H1 (cell line): ENCODE results near the gene AHRR. TPM values are rescaled to one million over a fixed set of nuclear protein-coding genes. Genes with fewer than 3 reads are reported as not detected.

ENCODE experiments used
- CTCF ChIA-PET: fragments of 300-600 bp; sonication (Branson Sonifier 250); formaldehyde crosslinking; loops from one replicate; lab custom pipeline; 2021; ENCODE audit not compliant: partially characterized antibody; lab: Charles Lee
- POLR2A ChIA-PET: fragments of 300-600 bp; sonication (Branson Sonifier 250); formaldehyde crosslinking; loops from one replicate; lab custom pipeline; 2021; ENCODE audit warnings: inconsistent platforms; ENCODE audit not compliant: partially characterized antibody; lab: Charles Lee
- DNase-seq, 2 experiments: peaks; one replicate each; pipeline versions ENCODE4 v3.0.0 to v3.0.0-alpha.2; 2010 to 2022; ENCODE audit warnings: low spot score in 2 of 2, low read depth in 1 of 2, mixed read lengths in 1 of 2
- FAIRE-seq: peaks from 2 replicates; lab custom pipeline; 2011; peaks lifted over from hg19 to GRCh38; lab: Jason Lieb, UNC
- H2AFZ ChIP-seq: 2 replicates; pipeline ENCODE4 v1.8.1; 2012; ENCODE audit warnings: low read length, inconsistent platforms
- H2AK5ac ChIP-seq: 2 replicates; pipeline ENCODE4 v1.6.1; 2013; ENCODE audit warnings: low read depth, low read length
- H2BK120ac ChIP-seq: replicated peaks from 2 replicates; pipeline ENCODE3; 2013; ENCODE audit warnings: low read depth, low read length, inconsistent platforms
- H2BK12ac ChIP-seq: 2 replicates; pipeline ENCODE4 v1.6.1; 2013; ENCODE audit warnings: low read depth, low read length
- H2BK15ac ChIP-seq: 2 replicates; pipeline ENCODE4 v1.6.1; 2013; ENCODE audit warnings: low read length
- H2BK20ac ChIP-seq: 2 replicates; pipeline ENCODE4 v1.6.1; 2013; ENCODE audit warnings: low read length
- H2BK5ac ChIP-seq: 2 replicates; pipeline ENCODE4 v1.6.1; 2013; ENCODE audit warnings: low read depth, low read length
- H3K14ac ChIP-seq: 2 replicates; pipeline ENCODE4 v1.6.1; 2013; ENCODE audit warnings: inconsistent platforms; ENCODE audit not compliant: insufficient read length
- H3K18ac ChIP-seq: 2 replicates; pipeline ENCODE4 v1.6.1; 2013; ENCODE audit warnings: low read length; ENCODE audit errors: extremely low read depth
- H3K23ac ChIP-seq: 2 replicates; pipeline ENCODE4 v1.6.1; 2013; ENCODE audit warnings: inconsistent platforms; ENCODE audit not compliant: insufficient read length
- H3K23me2 ChIP-seq: 2 replicates; pipeline ENCODE4 v1.6.1; 2013; ENCODE audit warnings: low read depth, low read length
- H3K27ac ChIP-seq: 2 replicates; pipeline ENCODE4 v1.6.1; 2011; ENCODE audit warnings: low read depth, low read length, inconsistent platforms
- H3K27me3 ChIP-seq, 4 experiments: replicated peaks in 1 of 4; 1 replicate in 1 of 4; 2 replicates in 3 of 4; pipeline versions ENCODE4 v1.6.1 to v1.8.1; 2011 to 2013; ENCODE audit warnings: low read length in 3 of 4, mild to moderate bottlenecking in 3 of 4, inconsistent platforms in 2 of 4, mixed read lengths in 2 of 4, moderate library complexity in 1 of 4; ENCODE audit not compliant: control insufficient read depth in 3 of 4, insufficient read depth in 3 of 4; ENCODE audit errors: extremely low read depth in 1 of 4
- H3K36me3 ChIP-seq, 4 experiments: 2 replicates each; pipeline versions ENCODE4 v1.6.1 to v1.8.1; 2011 to 2013; ENCODE audit warnings: mild to moderate bottlenecking in 4 of 4, low read length in 3 of 4, moderate library complexity in 2 of 4, control low read depth in 1 of 4, inconsistent platforms in 1 of 4; ENCODE audit not compliant: insufficient read depth in 4 of 4, control insufficient read depth in 2 of 4
- H3K4ac ChIP-seq: replicated peaks from 2 replicates; pipeline ENCODE3; 2013; ENCODE audit warnings: low read length, low read depth, mixed read lengths, inconsistent platforms; ENCODE audit not compliant: insufficient read length
- H3K4me1 ChIP-seq, 4 experiments: replicated peaks in 1 of 4; 1 replicate in 1 of 4; 2 replicates in 3 of 4; pipeline versions ENCODE4 v1.6.1 to v1.8.1; 2011 to 2013; ENCODE audit warnings: low read length in 3 of 4, inconsistent platforms in 2 of 4, mixed read lengths in 1 of 4; ENCODE audit not compliant: insufficient read depth in 4 of 4, control insufficient read depth in 3 of 4
- H3K4me2 ChIP-seq, 2 experiments: 2 replicates each; pipeline versions ENCODE4 v1.6.1 to v1.8.1; 2011 to 2013; ENCODE audit warnings: low read depth in 2 of 2, low read length in 2 of 2, control low read depth in 1 of 2, inconsistent platforms in 1 of 2, mild to moderate bottlenecking in 1 of 2; ENCODE audit not compliant: insufficient read depth in 1 of 2
- H3K4me3 ChIP-seq, 4 experiments: fragments of 200-600, 300-600 bp in 1 of 4; sonication (generic), shearing (Covaris generic), sonication (Bioruptor Twin) in 1 of 4; 2 replicates each; pipeline versions ENCODE4 v1.5.1 to v1.8.1; 2011 to 2016; ENCODE audit warnings: low read length in 4 of 4, low read depth in 3 of 4, control low read depth in 2 of 4, inconsistent platforms in 2 of 4, mild to moderate bottlenecking in 2 of 4, mixed read lengths in 1 of 4, moderate library complexity in 1 of 4; ENCODE audit not compliant: insufficient read depth in 2 of 4; ENCODE audit errors: extremely low read depth in 1 of 4
- H3K56ac ChIP-seq: replicated peaks from 2 replicates; pipeline ENCODE3; 2013; ENCODE audit warnings: low read depth, mild to moderate bottlenecking, mixed read lengths, low read length, inconsistent platforms; ENCODE audit not compliant: insufficient read length
- H3K79me1 ChIP-seq: 2 replicates; pipeline ENCODE4 v1.6.1; 2013; ENCODE audit warnings: low read depth, low read length, control low read depth
- H3K79me2 ChIP-seq, 2 experiments: 2 replicates each; pipeline versions ENCODE4 v1.6.1 to v1.8.1; 2012 to 2013; ENCODE audit warnings: low read length in 2 of 2, mild to moderate bottlenecking in 2 of 2, inconsistent platforms in 1 of 2; ENCODE audit not compliant: insufficient read depth in 2 of 2, control insufficient read depth in 1 of 2
- H3K9ac ChIP-seq, 4 experiments: replicated peaks in 1 of 4; 1 replicate in 1 of 4; 2 replicates in 3 of 4; pipeline versions ENCODE4 v1.6.1 to v1.8.1; 2011 to 2013; ENCODE audit warnings: low read depth in 3 of 4, low read length in 3 of 4, control low read depth in 2 of 4, mild to moderate bottlenecking in 2 of 4, moderate library complexity in 2 of 4, inconsistent platforms in 1 of 4; ENCODE audit errors: extremely low read depth in 1 of 4
- H3K9me3 ChIP-seq, 2 experiments: 2 replicates each; pipeline versions ENCODE4 v1.6.1 to v1.8.1; 2012 to 2013; ENCODE audit warnings: mild to moderate bottlenecking in 2 of 2, moderate library complexity in 2 of 2, control low read depth in 1 of 2, inconsistent platforms in 1 of 2, low read depth in 1 of 2, low read length in 1 of 2, mixed read lengths in 1 of 2; ENCODE audit not compliant: insufficient read depth in 2 of 2
- H4K20me1 ChIP-seq, 2 experiments: replicated peaks in 1 of 2; 2 replicates each; pipeline versions ENCODE3 to v1.8.1; 2011 to 2013; ENCODE audit warnings: inconsistent platforms in 2 of 2, low read length in 2 of 2, mild to moderate bottlenecking in 1 of 2; ENCODE audit not compliant: insufficient read depth in 2 of 2, control insufficient read depth in 1 of 2
- H4K5ac ChIP-seq: 2 replicates; pipeline ENCODE4 v1.6.1; 2013; ENCODE audit warnings: low read length, low read depth, mixed read lengths, inconsistent platforms; ENCODE audit not compliant: insufficient read length
- H4K8ac ChIP-seq: 2 replicates; pipeline ENCODE4 v1.8.0; 2013; ENCODE audit warnings: mild to moderate bottlenecking, moderate library complexity, low read length, inconsistent platforms; ENCODE audit not compliant: insufficient read depth; ENCODE audit errors: extremely low read depth
- H4K91ac ChIP-seq: replicated peaks from 2 replicates; pipeline ENCODE3; 2013; ENCODE audit warnings: low read length, mixed read lengths, inconsistent platforms; ENCODE audit not compliant: insufficient read length
- JUN ChIP-seq: IDR thresholded peaks from 2 replicates; pipeline ENCODE4 v1.6.1; 2011; ENCODE audit warnings: low read depth, mild to moderate bottlenecking, improper control_type of control experiment, low read length
- MAX ChIP-seq: IDR thresholded peaks from 2 replicates; pipeline ENCODE4 v1.6.1; 2012; ENCODE audit warnings: inconsistent platforms
- RBBP5 ChIP-seq: IDR thresholded peaks from 2 replicates; pipeline ENCODE4 v1.7.1; 2012; ENCODE audit warnings: low read depth, mild to moderate bottlenecking, inconsistent platforms, low read length, moderate library complexity, borderline replicate concordance
- WGBS, 2 experiments: shearing (Covaris generic) in 1 of 2; methylation state at CpG; one replicate each; pipeline versions ENCODE4 v1.1.6 to v1.1.7; 2013 to 2015; ENCODE audit warnings: low lambda C conversion rate in 2 of 2, mixed read lengths in 2 of 2, inconsistent platforms in 1 of 2, low coverage in 1 of 2, missing lambda C conversion rate in 1 of 2; ENCODE audit not compliant: insufficient replicate concordance in 2 of 2, insufficient coverage in 1 of 2, insufficient read length in 1 of 2; ENCODE audit errors: extremely low coverage in 1 of 2, missing lambda C conversion rate in 1 of 2; 5-methylcytosine and 5-hydroxymethylcytosine counted together
- polyA plus RNA-seq, 7 experiments: library from polyadenylated mRNA; depleted of rRNA in 3 of 7; stranded (reverse) in 5 of 7; unstranded in 2 of 7; fragments of >200 nt in 5 of 7; fragments of 200-250 nt in 2 of 7; gene quantifications; 1 replicate in 5 of 7; 2 replicates in 1 of 7; 4 replicates in 1 of 7; pipeline versions ENCODE4 v1.2.1 to v1.2.3, GENCODE V29; 2011 to 2013; ENCODE audit warnings: missing spikeins in 2 of 7, mixed read lengths in 2 of 7
- total RNA-seq: library from RNA; stranded (reverse); fragmentation: NEBNext Ultra II Directional; extraction: Animal tissue kit (Norgen Biotek cat#: 25700); gene quantifications from 2 replicates; pipeline ENCODE4 v1.2.1, GENCODE V29; 2021

The AHRR gene
- total and polyA plus RNA-seq, 2 of the 8 experiments (the other 6 are each of a cell fraction or from before 2014, with no cell fraction given) = 0.41 to 0.80 TPM

GRCh38 chr5:315488-316209, 5.9 kb upstream of the AHRR start:
- POLR2A ChIA-PET = interaction anchor here (0.8 kb wide), 1 partner anchor 16 kb away, joined by 3 read pairs; no protein-coding TSS in a partner anchor
- no peak overlapping the region for H3K14ac ChIP-seq
- H3K36me3 ChIP-seq = peaks cover 0 to 5% (median 3%) of the 10 kb centered on the region in 4 experiments; a peak in 2 of 8 replicates
- no peak overlapping the region for H3K4me2 ChIP-seq
- DNase-seq (no peak), FAIRE-seq (no peak)
- H2BK120ac ChIP-seq = no peak overlapping the region
- H3K27me3 ChIP-seq = peaks cover 15 to 22% (median 20%) of the 10 kb centered on the region in 4 experiments
- H2AK5ac ChIP-seq = no peak overlapping the region
- no peak overlapping the region for H3K9ac ChIP-seq
- no peak overlapping the region for H2BK15ac ChIP-seq
- H4K20me1 ChIP-seq = peaks cover 0 to 5% of the 10 kb centered on the region in 2 experiments
- H4K8ac ChIP-seq = peak overlapping the region; percentile 37; the same call in 1 of the 2 replicates
- H3K27ac ChIP-seq = no peak overlapping the region
- no peak overlapping the region for H3K4me3 ChIP-seq
- no peak overlapping the region for H2BK12ac ChIP-seq
- no peaks in the 10 kb centered on the region for H3K9me3 ChIP-seq
- WGBS, 2 experiments = 78% methylated on average over 12 of the region's 14 CpGs; no CpG with 5 or more reads in 1 of the 2 experiments
- H3K4ac ChIP-seq = no peak overlapping the region
- H3K18ac ChIP-seq = no peak overlapping the region
- peaks cover 2% of the 10 kb centered on the region; the same call in 1 of the 2 replicates for H3K23me2 ChIP-seq
- TF ChIP-seq JUN = no peak
- TF ChIP-seq RBBP5 = no peak
- TF ChIP-seq MAX = no peak
- no peaks in the 10 kb centered on the region for H3K79me2 ChIP-seq
- no peak overlapping the region for H3K56ac ChIP-seq
- H2AFZ ChIP-seq = no peak overlapping the region
- H3K79me1 ChIP-seq = no peaks in the 10 kb centered on the region; the same call in 1 of the 2 replicates
- CTCF ChIA-PET = interaction anchor here (0.6 to 2.5 kb wide), 18 partner anchors 7 to 354 kb away, joined by 3 to 44 read pairs (median 6); no protein-coding TSS in a partner anchor
- no peak overlapping the region for H2BK20ac ChIP-seq
- no peak overlapping the region for H4K91ac ChIP-seq
- H2BK5ac ChIP-seq = no peak overlapping the region
- no peak overlapping the region for H3K23ac ChIP-seq
- H4K5ac ChIP-seq = no peak overlapping the region
- H3K4me1 ChIP-seq = peaks cover 0 to 11% (median under 1%) of the 10 kb centered on the region in 4 experiments; a peak in 5 of 7 replicates
